Transverse colon (tissue), 3 donors: ENCODE measurements around the gene SLC51B.

Experiments
- EP300 ChIP-seq: sonication (generic); formaldehyde crosslinking; IDR thresholded peaks from one replicate; pipeline ENCODE4 v1.6.1; 2017; ENCODE audit warnings: antibody characterized with exemption, low read depth
- POLR2A ChIP-seq: fragments of 450-650 bp; IDR thresholded peaks from one replicate; pipeline ENCODE4 v1.6.1; 2016; ENCODE audit warnings: antibody characterized with exemption, mild to moderate bottlenecking, moderate library complexity
- TF ChIP-seq, protein P1 (sequence below), 5 experiments: fragments of 200-600 bp in 3 of 5; fragments of 450-650 bp in 2 of 5; sonication (generic) in 3 of 5; IDR thresholded peaks; 1 replicate in 2 of 5; 2 replicates in 3 of 5; pipeline ENCODE4 v1.5.1; 2016 to 2017; ENCODE audit warnings: antibody characterized with exemption in 5 of 5, inconsistent platforms in 3 of 5, mild to moderate bottlenecking in 2 of 5, moderate library complexity in 1 of 5

GRCh38 chr15:65087873-65088642, 42.9 kb downstream of the SLC51B start:
- TF ChIP-seq, protein P1, sequence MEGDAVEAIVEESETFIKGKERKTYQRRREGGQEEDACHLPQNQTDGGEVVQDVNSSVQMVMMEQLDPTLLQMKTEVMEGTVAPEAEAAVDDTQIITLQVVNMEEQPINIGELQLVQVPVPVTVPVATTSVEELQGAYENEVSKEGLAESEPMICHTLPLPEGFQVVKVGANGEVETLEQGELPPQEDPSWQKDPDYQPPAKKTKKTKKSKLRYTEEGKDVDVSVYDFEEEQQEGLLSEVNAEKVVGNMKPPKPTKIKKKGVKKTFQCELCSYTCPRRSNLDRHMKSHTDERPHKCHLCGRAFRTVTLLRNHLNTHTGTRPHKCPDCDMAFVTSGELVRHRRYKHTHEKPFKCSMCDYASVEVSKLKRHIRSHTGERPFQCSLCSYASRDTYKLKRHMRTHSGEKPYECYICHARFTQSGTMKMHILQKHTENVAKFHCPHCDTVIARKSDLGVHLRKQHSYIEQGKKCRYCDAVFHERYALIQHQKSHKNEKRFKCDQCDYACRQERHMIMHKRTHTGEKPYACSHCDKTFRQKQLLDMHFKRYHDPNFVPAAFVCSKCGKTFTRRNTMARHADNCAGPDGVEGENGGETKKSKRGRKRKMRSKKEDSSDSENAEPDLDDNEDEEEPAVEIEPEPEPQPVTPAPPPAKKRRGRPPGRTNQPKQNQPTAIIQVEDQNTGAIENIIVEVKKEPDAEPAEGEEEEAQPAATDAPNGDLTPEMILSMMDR (IDR thresholded peaks at IDR 0.05), result no peak
- TF ChIP-seq POLR2A (no peak), EP300 (peak; percentile 73)
